ENCODE results near the gene VASP. TPM values are rescaled to one million over a fixed set of nuclear protein-coding genes. Genes with fewer than 3 reads are reported as not detected.

The VASP gene
- total RNA-seq, 1 experiment from 2014 or later = 102 TPM

DNA sequence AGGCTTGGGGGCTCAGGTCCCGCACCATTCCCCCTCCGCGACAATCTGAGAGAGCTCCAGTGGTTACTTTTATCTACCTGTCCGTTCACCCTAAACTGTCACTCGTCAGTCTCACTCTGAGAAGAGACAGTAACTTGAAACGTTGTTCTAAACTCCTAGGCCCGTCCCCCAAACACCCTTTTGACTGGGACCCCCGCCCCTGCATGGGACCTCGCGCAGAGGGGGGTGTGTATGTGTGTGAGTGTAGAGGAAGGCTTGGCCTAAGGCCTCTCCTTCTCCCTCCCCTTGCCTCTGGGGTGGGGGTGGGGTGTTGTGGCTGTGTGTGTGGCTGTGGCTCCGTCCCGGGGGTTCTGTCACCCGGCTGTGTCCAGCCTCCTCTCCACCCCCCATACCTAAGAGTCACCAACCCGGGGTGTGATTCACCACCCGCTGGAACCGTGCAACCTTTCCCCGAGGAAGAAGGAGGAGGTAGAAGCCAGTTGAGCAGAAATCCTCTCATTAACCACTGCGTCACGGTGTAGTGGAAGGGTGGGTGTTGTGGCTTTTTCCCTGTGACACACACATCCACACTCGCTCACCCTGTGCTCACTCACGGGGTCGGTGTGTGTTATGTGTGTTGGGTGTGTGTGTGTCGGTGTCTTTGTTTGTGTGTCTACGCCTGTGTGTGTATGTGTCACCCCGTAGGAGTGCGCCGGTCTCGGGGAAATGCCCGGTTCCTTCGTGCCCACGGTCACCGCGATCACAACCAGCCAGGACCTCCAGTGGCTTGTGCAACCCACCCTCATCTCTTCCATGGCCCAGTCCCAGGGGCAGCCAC is 37.1 kb upstream of the VASP start:
- no peaks in the 10 kb centered on the region for H3K9me3 ChIP-seq (ENCODE audit: low read depth, low read length, poor library complexity, severe bottlenecking)
- peak overlapping the region; percentile 63 for H3K4me3 ChIP-seq (ENCODE audit: low read depth, low read length, poor library complexity, severe bottlenecking)
- H3K27ac ChIP-seq (ENCODE audit: low read depth, low read length, poor library complexity, severe bottlenecking) = peak overlapping the region; percentile 91
- no peaks in the 10 kb centered on the region for H3K4me1 ChIP-seq (ENCODE audit: insufficient read depth, low read length, poor library complexity, severe bottlenecking)
- intact Hi-C loops (cut with micrococcal nuclease; ENCODE audit: unreplicated experiment) = no loop called here
- H3K27me3 ChIP-seq (replicated peaks; ENCODE audit: insufficient read depth, low read depth, low read length, poor library complexity) = no peaks in the 10 kb centered on the region
- no peak for DNase-seq (ENCODE audit: low spot score)
- TF ChIP-seq CTCF (conservative IDR thresholded peaks at IDR 0.05; ENCODE audit: low read depth, low read length) = no peak
- TF ChIP-seq EZH2 (IDR thresholded peaks at IDR 0.05; ENCODE audit: borderline replicate concordance, low read depth, low read length, poor library complexity, severe bottlenecking) = no peak
- POLR2A ChIA-PET (ENCODE audit: low non-redundant PET) = no interaction called here
- no TSS peak for BruUV-seq (replicated peaks)
- CTCF ChIA-PET = interaction anchor here (0.6 to 2.1 kb wide), 4 partner anchors 9 to 351 kb away, joined by 5 to 16 read pairs (median 6); no protein-coding TSS in a partner anchor
- H3K36me3 ChIP-seq (ENCODE audit: insufficient read depth, low read length, poor library complexity, severe bottlenecking) = no peaks in the 10 kb centered on the region

DNA sequence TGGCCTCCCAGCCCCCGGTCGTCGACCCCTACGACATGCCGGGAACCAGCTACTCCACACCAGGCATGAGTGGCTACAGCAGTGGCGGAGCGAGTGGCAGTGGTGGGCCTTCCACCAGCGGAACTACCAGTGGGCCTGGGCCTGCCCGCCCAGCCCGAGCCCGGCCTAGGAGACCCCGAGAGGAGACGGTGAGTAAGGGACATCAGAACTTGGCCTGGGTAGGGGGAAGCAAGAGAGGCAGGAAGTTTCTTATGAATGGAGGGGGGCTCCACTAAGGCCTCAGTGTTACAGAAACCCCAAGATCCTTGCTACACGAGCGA is 36.6 kb upstream of the VASP start:
- BruUV-seq (replicated peaks) = no TSS peak
- H3K27me3 ChIP-seq (replicated peaks; ENCODE audit: insufficient read depth, low read depth, low read length, poor library complexity) = no peaks in the 10 kb centered on the region
- H3K36me3 ChIP-seq (ENCODE audit: insufficient read depth, low read length, poor library complexity, severe bottlenecking) = no peaks in the 10 kb centered on the region
- TF ChIP-seq CTCF (conservative IDR thresholded peaks at IDR 0.05; ENCODE audit: low read depth, low read length) (no peak), EZH2 (IDR thresholded peaks at IDR 0.05; ENCODE audit: borderline replicate concordance, low read depth, low read length, poor library complexity, severe bottlenecking) (no peak)
- DNase-seq (ENCODE audit: low spot score) = no peak
- H3K4me1 ChIP-seq (ENCODE audit: insufficient read depth, low read length, poor library complexity, severe bottlenecking) = no peaks in the 10 kb centered on the region
- H3K4me3 ChIP-seq (ENCODE audit: low read depth, low read length, poor library complexity, severe bottlenecking) = no peak overlapping the region
- no peak overlapping the region for H3K27ac ChIP-seq (ENCODE audit: low read depth, low read length, poor library complexity, severe bottlenecking)
- no peaks in the 10 kb centered on the region for H3K9me3 ChIP-seq (ENCODE audit: low read depth, low read length, poor library complexity, severe bottlenecking)
- POLR2A ChIA-PET (ENCODE audit: low non-redundant PET) = no interaction called here
- CTCF ChIA-PET = no interaction called here
- intact Hi-C loops (cut with micrococcal nuclease; ENCODE audit: unreplicated experiment) = no loop called here

GRCh38 chr19:45471111-45471930 is 36.0 kb upstream of the VASP start:
- Histone ChIP-seq H3K4me3 (ENCODE audit: low read depth, low read length, poor library complexity, severe bottlenecking) (no peak overlapping the region), H3K9me3 (ENCODE audit: low read depth, low read length, poor library complexity, severe bottlenecking) (no peaks in the 10 kb centered on the region), H3K4me1 (ENCODE audit: insufficient read depth, low read length, poor library complexity, severe bottlenecking) (no peaks in the 10 kb centered on the region), H3K27ac (ENCODE audit: low read depth, low read length, poor library complexity, severe bottlenecking) (no peak overlapping the region), H3K27me3 (replicated peaks; ENCODE audit: insufficient read depth, low read depth, low read length, poor library complexity) (no peaks in the 10 kb centered on the region), H3K36me3 (ENCODE audit: insufficient read depth, low read length, poor library complexity, severe bottlenecking) (no peaks in the 10 kb centered on the region)
- BruUV-seq (replicated peaks) = no TSS peak
- ChIA-PET CTCF (no interaction called here), POLR2A (ENCODE audit: low non-redundant PET) (no interaction called here)
- TF ChIP-seq EZH2 (IDR thresholded peaks at IDR 0.05; ENCODE audit: borderline replicate concordance, low read depth, low read length, poor library complexity, severe bottlenecking) (no peak), CTCF (conservative IDR thresholded peaks at IDR 0.05; ENCODE audit: low read depth, low read length) (no peak)
- no peak for DNase-seq (ENCODE audit: low spot score)
- intact Hi-C loops (cut with micrococcal nuclease; ENCODE audit: unreplicated experiment) = no loop called here

All from A673 (cell line).